Hepatic stellate cell (primary cell): ENCODE measurements around the gene TPRG1L.
"Not testable (repeated sequence)": the region's sequence is repeated elsewhere in the genome, so short reads cannot be mapped to it uniquely, and the experiment has no call there.

Source experiments
- DNase-seq: peaks from one replicate; pipeline ENCODE4 v3.0.0; 2011; ENCODE audit warnings: low spot score

Gene TPRG1L

DNA sequence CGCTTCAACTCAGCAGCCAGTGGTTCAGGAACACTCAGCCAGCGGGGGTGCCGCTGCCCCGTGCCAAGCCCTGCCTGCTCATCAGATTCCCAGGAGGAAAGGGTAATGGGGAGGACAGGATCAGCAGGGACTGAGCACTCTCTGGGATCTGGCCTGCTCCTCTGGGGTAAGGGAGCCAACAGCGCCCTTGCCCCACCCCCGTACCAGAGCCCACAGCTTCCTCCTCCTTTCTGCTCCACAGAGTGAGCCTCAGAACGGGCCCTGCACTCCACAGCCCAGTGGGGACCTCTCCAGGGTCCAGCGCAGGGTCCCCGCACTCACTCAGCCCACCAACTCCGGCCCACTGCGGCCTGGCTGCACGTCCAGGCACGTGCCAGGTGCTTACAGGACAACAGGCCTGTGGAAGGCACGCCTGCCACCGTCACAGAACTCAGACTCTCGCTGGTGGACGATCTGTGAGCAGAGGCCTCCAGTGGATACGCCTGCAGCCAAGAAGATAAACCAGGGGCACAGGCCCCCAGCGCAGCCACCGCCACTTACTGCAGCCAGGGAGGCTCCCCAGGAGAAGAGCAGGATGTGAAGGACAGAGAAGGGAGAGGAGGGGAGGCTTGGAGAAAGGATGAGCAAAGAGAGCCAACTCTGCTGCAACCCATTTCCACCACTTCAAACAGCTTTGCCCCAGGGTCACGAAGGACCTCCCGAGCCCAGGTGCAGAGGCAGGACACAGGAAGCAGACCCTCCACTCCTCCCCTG lies 15.6 kb upstream of the TPRG1L start:
- DNase-seq, result no peak

DNA sequence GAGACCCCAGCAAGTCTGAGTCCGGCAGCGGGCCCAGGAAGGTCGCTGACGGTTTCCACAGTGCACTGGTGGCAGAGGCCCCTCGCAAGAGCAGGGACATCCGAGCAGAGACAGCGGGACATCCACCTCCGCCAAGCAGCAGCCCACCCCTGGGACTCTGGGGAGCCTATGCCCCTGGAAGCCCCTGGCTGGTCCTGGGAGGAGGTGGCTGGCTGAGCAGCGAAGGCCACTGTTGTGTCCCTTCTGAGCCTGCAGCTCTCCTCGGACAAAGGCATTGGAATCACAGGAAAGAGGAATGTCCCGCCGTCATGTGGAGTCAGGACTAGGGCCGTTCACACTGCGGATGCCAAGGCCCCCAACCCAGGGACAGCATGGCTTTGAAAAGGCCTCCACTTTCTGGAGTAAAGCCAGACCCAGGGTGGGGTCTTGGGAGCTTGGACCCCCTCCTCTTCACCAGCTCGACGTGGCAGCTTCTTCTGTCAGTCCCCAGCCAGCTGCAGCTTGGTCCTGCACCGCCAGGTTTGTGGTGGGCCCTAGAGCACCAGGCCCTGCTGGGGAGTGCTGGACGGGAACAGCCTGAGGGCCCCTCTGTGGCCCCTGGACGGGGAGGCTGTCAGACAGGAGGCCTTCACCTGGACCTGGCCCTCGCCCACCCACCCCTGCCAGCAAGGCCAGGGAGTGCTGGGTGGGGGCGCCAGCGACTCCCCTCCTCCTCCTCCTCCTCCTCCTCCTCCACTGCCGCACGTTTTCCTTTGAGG lies 14.9 kb upstream of the TPRG1L start:
- DNase-seq, result no peak

DNA sequence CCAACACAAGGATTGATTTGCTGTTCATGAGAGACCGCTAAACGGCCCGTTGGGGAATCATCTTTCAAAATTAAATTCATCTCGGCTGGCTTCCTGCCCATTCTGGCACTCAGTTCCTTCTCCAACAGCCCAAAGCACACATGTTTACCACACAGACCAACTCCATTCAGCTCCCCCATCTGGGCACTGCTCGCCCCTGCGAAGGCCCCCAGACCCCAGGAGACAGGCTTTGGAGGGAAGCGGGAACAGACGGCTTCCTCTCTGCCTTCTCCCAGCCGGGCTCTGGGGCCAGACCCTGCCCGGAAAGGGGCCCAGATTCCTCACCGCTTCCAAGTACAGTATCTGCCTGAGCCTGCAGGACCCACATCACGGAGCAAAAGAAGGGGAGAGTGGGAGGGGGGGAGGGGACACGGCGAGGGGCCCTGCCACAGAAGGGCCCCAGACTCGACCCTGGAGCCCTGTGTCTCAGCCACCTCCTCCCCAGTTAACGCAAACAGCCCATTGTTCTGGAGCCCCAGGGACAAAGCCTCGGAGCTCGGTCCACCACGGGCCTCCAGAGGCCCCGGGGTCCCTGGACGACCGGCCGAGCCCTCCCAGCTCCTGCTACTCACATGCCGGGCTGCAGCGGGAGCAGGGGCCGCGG lies 14.2 kb upstream of the TPRG1L start:
- DNase-seq, result no peak

DNA sequence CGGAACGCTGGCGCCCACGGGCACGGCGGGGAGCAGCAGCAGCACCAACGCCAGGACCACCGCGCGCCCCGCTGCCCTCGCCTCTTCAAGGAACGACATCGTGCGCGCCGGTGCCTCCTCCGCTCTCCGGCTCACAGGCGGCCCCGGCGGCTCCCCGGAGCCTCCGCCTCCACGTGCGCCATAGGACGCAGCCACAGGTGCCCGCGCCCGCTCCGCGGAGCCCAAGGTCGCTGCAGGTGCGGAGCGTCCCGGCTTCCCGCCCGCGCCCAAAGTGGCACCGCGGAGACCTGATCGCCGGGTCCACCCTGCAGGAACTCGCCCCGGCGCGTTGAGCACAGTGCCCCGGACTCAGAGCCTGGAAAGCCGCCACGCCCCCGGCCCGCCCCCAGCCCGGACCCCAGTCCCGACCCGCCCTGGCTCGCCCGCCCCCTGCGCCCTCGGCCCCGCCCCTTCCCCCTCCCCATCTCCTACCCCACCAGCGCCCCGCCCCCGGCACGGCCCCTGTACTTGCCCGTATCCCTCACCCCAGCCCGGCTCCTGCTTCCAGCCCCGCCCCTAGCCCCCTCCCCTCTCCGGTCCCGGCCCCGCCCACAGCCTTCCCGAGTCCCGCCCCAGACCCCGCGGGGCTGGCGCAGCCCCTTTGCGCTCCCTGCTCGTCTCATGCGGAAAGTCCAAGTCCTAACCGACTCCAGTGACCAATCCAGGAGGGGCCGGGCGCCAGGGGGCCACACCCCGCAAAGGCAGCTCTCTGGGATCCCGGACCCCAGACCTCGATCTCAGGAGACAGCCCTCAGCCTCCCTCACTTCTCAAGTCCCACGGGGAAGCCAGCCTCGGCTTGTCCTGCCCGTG lies 13.4 kb upstream of the TPRG1L start, which contains the start of gene MEGF6:
Gene MEGF6 (minus strand): TSS at position 339 of the 850 bp plus-strand sequence. CDS start 240 bp downstream, at position 99.
- DNase-seq, result peak; percentile 53

DNA sequence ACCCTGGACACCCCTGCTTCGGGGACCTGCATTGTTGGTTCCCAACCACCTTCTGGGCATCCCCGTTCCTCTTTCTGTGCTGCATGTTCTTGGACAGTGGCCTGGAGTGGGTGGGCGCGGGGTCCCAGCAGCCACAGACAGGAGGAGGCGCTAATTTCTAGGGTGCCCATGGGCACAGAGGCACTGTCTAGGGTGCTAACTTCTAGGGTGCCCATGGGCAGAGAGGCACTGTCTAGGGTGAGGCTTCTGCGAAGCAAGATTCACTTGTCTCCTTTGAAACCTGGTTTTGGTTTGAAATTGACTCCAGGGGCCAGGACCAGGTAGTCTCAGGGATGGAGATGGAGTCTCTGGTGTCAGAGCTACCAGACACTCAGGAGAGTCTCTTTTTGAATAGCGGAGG lies 12.7 kb upstream of the TPRG1L start:
- no peak for DNase-seq

DNA sequence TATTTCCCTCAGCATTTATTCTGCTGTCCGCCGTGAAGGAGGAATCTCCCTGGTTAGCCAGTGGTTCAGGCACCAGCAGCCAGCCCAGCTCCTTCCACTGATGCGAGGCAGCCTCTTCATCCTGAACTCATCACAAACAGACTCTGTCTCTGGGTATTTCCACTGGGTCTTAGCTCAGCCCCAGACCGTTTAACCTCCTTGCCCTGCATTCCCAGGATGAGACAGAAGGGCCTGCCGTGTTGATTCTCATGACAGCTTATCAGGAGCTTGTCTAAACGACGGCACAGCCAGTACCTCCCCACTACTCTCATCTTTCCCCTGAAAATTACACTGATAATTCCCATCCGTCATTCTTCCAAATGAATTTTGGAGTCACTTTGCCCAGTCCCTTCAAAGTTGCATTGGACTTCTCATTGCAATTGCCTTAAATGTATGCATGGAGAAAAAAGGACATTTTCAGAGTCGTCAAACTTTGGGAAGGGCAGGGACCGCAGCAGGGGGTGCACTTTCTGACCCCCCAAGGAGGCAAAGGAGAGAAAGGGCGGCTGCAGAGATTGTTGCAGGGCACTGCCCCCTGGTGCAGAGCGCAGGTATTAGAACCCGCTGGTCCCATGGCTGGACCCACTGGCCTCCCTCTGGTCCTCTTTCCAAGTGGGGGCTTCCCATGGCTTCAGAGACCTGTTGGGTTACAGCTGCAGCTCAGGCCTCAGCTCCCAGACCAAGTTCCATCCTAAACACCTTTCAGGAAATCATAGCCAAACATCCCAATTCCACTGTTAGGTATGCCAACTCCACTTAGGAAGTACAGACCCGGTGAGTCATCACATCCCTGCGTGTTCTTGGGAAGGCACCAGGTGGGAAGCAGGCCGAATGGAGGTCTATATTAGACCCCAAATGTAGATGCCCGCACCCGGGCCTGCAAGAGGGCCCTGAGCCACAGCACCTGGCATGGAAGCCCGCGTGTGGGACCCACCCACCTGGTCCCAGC lies 9.8 kb upstream of the TPRG1L start:
- DNase-seq, result peak; percentile 57

DNA sequence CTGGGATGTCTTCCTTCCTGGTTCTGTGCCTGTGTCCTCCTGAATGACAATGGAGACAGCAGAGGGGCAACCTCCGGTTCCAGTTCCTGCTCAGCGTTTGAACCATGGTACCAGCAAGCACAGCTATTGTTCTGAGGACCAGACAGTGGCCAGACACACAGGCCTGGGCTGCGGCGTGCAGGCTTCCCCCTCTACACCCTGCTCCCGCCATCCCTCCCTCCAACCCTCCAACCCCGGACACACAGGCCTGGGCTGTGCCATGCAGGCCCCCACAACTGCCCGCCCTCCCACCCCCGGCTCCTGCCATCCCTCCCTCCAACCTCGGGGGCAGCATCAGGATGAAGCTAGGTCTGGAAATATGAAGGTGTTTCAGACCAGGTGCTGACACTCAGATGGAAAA lies 8.0 kb upstream of the TPRG1L start:
- no peak for DNase-seq

DNA sequence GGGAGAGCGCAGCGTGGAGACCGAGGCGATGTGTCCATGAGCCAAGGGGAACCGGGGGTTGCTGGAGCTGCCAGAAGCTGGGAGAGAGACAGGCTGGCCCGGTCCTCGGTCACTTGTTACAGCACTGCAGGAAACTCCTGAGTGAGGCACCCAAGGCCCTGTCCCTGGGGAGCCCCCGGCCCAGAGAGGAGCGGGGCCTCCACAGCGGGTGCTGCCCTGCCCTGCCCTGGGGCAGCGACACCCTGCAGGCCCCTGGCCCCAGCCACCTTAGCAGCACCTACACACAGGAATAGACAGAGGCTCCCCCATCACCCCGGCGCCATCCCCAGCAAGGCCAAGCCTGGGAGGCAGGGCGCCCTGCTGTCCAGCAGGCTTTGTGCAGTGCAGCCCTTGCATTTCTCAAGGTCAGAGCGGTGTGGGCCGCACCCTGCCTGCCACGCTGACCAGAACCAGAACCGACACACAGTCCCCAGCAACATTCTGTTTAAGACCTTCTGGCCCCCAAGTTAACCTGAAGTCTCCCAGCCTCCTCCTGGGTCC lies 6.9 kb upstream of the TPRG1L start:
- DNase-seq, result no peak

DNA sequence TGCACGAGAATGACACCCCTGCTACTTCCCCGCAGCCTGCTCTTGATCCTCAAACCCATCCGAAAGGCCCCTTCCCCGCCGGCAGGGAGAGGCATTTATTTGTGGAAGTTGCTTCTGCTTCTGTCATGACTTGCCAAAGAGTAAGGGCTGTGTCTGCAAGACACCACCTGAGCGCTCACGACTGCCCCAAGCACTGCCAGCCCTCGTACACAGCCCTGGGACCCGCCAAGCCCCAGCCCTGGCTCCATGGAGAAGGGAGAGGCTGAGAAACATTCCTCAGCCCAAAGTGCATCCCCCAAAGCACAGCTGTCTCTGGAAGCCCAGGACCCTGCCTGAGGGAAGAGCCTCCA lies 6.3 kb upstream of the TPRG1L start:
- no peak for DNase-seq

DNA sequence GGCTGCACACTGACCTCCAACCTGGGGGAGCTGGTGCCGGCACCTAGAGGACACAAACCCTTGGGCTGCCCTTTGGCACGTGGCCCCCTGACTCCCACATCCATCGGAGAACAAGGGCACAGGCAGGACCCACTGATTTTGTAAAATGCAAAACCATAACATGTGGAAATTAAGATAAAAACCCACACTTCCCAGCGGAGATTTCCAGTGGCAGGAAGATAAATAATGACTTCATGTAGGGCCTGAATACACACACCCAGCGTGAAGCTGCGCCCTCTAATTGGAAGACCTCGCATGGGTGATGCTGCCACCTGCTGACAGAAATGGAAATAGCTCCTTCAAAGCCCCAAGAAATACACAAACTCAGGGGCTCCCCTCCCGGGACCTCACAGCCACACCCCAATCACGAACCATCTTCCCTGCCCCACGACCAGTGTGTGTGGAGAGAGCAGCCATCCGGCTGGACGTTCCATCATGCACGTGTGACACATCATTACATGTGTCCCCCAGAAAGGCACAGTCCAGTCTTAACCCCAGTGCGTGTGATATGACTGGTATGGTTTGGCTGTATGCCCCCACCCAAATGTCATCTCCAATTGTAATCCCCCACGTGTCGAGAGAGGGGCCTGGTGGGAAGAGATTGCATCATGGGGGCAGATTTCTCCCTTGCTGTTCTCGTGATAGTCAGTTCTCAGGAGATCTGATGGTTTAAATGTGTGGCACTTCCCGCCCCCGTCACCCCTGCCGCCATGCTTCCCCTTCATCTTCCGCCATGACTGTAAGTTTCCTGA lies 5.7 kb upstream of the TPRG1L start:
- peak; percentile 85 for DNase-seq

DNA sequence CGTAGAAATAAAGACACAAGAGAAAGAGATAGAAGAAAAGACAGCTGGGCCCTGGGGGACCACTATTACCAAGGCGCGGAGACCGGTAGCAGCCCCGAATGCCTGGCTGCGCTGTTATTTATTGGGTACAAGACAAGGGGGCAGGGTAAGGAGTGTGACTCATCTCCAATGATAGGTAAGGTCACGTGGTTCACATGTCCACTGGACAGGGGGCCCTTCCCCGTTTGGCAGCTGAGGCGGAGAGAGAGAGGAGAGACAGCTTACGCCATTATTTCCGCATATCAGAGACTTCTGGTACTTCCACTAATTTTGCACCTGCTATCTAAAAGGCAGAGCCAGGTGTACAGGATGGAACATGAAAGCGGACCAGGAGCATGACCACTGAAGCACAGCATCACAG lies 4.1 kb upstream of the TPRG1L start:
- DNase-seq, result no peak

DNA sequence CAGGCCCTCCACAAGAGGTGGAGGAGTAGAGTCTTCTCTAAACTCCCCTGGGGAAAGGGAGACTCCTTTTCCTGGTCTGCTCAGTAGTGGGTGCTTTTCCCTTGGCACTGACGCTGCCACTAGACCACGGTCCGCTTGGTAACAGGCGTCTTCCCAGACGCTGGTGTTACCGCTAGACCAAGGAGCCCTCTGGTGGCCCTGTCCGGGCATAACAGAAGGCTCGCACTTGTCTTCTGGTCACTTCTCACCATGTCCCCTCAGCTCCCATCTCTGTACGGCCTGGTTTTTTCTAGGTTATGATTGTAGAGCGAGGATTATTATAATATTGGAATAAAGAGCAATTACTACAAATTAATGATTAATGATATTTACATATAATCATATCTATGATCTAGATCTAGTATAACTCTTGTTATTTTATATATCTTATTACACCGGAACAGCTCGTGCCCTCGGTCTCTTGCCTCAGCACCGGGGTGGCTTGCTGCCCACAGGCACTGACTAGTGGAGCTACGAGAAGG lies 3.6 kb upstream of the TPRG1L start:
- DNase-seq, result not testable (repeated sequence)

DNA sequence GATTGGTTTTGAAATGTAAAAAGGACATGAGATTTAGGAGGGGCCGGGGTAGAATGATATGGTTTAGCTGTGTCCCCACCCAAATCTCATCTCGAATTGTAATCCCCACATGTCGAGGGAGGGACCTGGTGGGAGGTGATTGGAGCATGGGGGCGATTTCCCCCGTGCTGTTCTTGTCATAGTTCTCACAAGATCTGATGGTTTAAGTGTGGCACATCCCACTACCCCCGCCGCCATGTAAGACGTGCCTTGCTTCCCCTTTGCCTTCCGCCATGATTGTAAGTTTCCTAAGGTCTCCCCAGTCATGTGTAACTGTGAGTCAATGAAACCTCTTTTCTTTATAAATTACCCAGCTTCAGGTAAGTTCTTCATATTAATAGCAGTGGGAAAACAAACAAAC lies 2.7 kb upstream of the TPRG1L start:
- not testable (repeated sequence) for DNase-seq

DNA sequence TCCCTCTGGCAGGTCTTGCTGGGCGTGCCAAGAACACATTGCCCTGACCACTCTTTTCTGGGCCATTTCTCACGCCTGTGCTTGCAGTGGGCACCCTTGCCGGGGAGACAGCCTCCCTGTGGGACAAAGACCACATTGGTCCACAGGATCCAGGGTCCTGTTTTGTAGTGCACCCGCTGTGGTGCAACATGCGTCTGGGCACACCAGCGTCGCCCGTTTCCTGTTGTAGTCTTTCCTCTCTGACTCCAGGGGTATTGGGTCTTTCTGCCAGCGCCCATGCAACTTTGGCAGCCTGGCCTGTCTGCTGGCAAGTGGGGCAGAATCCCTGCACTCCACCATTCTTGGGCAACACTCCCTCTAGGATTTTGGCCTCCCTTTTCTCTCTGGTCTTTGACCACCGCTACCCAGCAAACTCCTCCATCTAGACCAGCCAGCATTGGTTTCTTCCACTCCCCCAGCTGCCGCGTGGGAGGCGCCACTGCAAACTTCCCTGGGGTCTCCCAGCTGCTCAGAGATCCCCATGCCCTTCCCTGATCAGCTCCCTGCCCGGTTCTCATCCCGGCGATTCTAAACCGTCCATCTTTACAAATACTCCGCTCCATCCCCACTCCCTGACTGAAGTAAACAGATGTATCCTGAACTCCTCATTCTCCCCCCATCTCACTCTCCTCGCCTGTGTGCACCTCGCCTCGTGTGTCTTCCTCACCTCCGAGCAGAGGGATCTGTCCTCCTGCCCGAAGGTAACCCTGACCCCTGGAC lies 1.2 kb upstream of the TPRG1L start:
- peak; percentile 45 for DNase-seq

DNA sequence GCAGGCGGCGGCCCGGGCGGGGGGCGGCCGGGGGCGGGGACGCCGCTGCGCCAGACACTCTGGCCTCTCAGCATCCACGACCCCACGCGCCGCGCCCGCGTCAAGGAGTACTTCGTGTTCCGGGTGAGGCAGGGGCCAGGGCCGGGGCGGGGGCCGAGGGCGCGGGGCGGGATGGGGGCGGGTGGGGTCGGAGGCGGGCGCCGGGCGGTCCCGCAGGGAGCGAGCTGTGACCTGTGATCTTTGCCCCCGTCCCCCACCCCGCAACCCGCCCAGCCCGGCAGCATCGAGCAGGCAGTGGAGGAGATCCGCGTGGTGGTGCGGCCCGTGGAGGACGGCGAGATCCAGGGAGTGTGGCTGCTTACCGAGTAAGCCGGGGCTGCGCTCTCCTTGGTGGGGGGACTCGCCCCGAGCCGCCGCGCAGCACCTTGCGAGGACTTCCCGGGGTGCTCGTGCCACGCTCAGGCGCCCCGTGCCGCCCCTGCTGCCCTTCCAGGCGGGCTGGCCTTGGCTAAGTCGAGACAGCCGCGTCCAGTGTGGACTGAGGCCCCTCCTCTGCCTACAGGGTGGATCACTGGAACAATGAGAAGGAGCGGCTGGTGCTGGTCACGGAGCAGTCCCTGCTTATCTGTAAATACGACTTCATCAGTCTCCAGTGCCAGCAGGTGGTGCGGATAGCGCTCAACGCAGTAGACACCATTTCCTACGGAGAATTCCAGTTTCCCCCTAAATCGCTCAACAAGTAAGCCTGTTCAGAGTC lies 514 bp downstream of the TPRG1L start:
- peak; percentile 76 for DNase-seq

DNA sequence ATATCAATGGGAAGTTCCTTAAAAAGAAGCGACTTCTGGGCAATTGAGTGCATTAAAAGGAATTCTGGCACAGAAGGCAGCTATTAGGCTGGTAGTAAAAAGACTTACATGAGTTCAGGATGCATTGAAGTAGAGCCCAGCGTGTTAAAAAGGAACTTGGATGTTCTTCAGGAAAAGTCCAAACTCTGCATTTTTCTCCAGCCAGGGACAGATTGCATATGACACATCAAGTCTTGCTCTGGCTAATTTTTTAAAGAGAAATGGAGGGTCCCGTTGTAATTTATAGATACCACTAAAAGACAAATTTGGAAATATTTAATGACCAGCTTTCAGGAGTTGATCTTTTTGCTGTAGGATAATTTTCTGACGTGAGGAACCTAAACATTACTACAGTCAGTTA lies 1.2 kb downstream of the TPRG1L start:
- DNase-seq, result no peak

DNA sequence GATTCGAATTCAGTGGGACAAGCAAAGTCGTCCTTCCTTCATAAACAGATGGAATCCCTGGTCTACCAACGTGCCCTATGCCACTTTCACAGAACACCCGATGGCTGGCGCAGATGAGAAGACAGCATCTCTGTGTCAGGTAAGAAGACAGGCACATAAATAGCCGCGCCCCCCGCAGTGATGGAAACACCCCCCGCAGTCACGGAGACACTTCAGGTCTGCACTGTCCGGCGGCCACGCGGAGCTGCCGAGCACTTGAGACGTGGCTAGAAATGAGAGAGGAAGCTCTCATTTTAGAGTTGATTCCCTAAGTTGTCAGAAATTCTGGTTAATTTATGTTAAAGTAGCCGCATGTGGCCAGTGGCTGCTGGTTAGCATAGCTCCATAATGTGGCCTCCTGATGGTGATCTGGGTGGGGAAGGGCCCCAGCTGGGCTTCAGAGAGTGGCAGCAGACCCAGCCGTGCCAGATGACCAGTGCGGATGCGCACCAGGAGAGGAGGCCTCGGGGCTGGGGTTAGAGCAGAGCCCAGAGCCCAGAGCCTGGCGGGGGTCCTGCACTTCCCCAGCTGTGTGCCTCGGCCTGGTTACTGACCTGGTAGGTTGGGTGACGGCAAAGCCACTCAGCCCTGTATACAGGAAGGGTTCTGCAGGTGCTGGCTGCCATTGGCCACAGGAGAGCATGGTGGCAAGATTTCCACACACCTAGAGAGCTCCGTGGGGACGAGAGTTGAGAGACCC lies 2.9 kb downstream of the TPRG1L start:
- no peak for DNase-seq
